IMR-90 (cell line): ENCODE results near the gene ZNF774.

Source experiments
- CEBPB ChIP-seq: IDR thresholded peaks from 2 replicates; pipeline ENCODE4 v1.6.1; 2012; ENCODE audit warnings: low read depth, low read length, improper control_type of control experiment
- CHD1 ChIP-seq: IDR thresholded peaks from 2 replicates; pipeline ENCODE4 v1.6.1; 2012; ENCODE audit warnings: low read depth, low read length, improper control_type of control experiment
- CTCF ChIP-seq: conservative IDR thresholded peaks from 2 replicates; pipeline ENCODE4 v1.5.1; 2012; ENCODE audit warnings: mild to moderate bottlenecking, low read depth, low read length, improper control_type of control experiment
- FOS ChIP-seq: fragments of 150-350 bp; IDR thresholded peaks from 2 replicates; pipeline ENCODE4 v1.6.1; 2016; ENCODE audit warnings: low read depth, low read length
- MXI1 ChIP-seq: IDR thresholded peaks from 2 replicates; pipeline ENCODE4 v1.6.1; 2012; ENCODE audit warnings: low read depth, mild to moderate bottlenecking, low read length, moderate library complexity, borderline replicate concordance

GRCh38 chr15:90387534-90388461 is 35.7 kb downstream of the ZNF774 start, which contains the start of gene IQGAP1:
- no peak for TF ChIP-seq CTCF
- peak; percentile 52; the same call in 1 of the 2 replicates for TF ChIP-seq MXI1
- TF ChIP-seq CHD1: no peak
- no peak for TF ChIP-seq FOS
- no peak for TF ChIP-seq CEBPB
